ENCODE measurements around the gene ANKUB1. TPM values are rescaled to one million over a fixed set of nuclear protein-coding genes. Genes with fewer than 3 reads are reported as not detected.

Gene ANKUB1
- total and polyA plus RNA-seq, 4 donors, result 0.19 TPM; not detected in 3

DNA sequence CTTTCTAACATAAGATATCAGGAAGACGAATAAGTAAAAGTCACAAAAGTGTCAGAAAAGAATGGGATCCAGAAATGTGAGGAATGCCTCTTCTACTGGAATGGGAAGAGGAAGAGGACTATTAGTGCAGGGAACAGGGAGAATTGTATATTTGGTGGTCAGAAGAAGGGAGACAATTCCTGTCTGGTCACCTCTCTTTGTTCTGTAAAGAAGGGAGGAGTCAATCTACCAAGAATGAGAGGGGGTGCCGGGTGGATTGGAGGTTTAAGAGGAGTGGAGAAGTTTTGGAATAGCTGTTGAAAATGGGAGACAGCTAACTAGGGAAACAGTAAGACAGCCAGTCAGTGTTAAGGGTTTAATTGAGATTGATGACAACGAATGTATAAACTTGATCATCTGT lies 60.1 kb downstream of the ANKUB1 start:
- Histone ChIP-seq H3K27ac (ENCODE audit: low read depth in 1 of 2, low read length in 2 of 2) (no peak overlapping the region), H3K4me3 (ENCODE audit: low read depth in 1 of 3, low read length in 3 of 3) (no peak overlapping the region), H3K4me1 (ENCODE audit: control insufficient read depth in 4 of 4, insufficient read depth in 4 of 4, low read length in 3 of 4) (no peaks in the 10 kb centered on the region), H3K36me3 (ENCODE audit: control insufficient read depth in 4 of 4, insufficient read depth in 3 of 4, low read depth in 1 of 4, low read length in 3 of 4) (no peaks in the 10 kb centered on the region), H3K9me3 (ENCODE audit: control insufficient read depth in 4 of 4, low read length in 3 of 4) (no peaks in the 10 kb centered on the region), H3K27me3 (ENCODE audit: control insufficient read depth in 4 of 4, insufficient read depth in 4 of 4, low read length in 3 of 4) (no peaks in the 10 kb centered on the region), H3K9ac (ENCODE audit: low read depth in 1 of 2, low read length in 2 of 2) (no peak overlapping the region)
- no peak for DNase-seq (ENCODE audit: low spot score)
- no peak for TF ChIP-seq RXRA (IDR thresholded peaks at IDR 0.05)
- TF ChIP-seq GABPA (IDR thresholded peaks at IDR 0.05 in 1 of 2, conservative IDR thresholded peaks at IDR 0.05 in 1 of 2), result no peak
- WGBS, result 90% methylated on average over 3 of the region's 3 CpGs

DNA sequence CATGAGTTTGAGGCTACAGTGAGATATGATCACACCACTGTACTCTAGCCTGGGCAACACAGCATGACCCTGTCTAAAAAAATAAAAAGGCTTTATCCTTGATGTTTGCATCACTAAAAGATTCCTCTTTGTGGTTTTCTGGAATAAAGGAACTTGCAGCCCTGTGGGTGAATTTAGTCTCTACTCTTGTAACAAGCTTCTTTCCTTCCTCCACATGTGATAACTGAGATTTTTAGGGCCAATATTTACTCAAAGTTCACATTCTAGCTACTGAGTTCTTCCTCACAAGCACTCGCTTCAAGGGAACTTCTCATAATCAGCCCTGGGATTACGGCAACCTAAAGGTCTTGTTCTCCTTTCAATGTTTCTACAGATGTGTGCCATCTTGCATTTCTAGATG lies 64.7 kb downstream of the ANKUB1 start:
- no peak overlapping the region for H3K4me3 ChIP-seq (ENCODE audit: low read depth in 1 of 3, low read length in 3 of 3)
- no peak for DNase-seq (ENCODE audit: low spot score)
- H3K27ac ChIP-seq (ENCODE audit: low read depth in 1 of 2, low read length in 2 of 2), result no peak overlapping the region
- no peak overlapping the region for H3K9ac ChIP-seq (ENCODE audit: low read depth in 1 of 2, low read length in 2 of 2)
- 85% methylated on average over 2 of the region's 2 CpGs for WGBS
- H3K9me3 ChIP-seq (ENCODE audit: control insufficient read depth in 4 of 4, low read length in 3 of 4), result no peaks in the 10 kb centered on the region
- no peaks in the 10 kb centered on the region for H3K27me3 ChIP-seq (ENCODE audit: control insufficient read depth in 4 of 4, insufficient read depth in 4 of 4, low read length in 3 of 4)
- H3K36me3 ChIP-seq (ENCODE audit: control insufficient read depth in 4 of 4, insufficient read depth in 3 of 4, low read depth in 1 of 4, low read length in 3 of 4), result no peaks in the 10 kb centered on the region
- H3K4me1 ChIP-seq (ENCODE audit: control insufficient read depth in 4 of 4, insufficient read depth in 4 of 4, low read length in 3 of 4), result no peaks in the 10 kb centered on the region
- TF ChIP-seq, protein P1, sequence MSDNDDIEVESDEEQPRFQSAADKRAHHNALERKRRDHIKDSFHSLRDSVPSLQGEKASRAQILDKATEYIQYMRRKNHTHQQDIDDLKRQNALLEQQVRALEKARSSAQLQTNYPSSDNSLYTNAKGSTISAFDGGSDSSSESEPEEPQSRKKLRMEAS (IDR thresholded peaks at IDR 0.05), result no peak
- TF ChIP-seq TAF1 (conservative IDR thresholded peaks at IDR 0.05), result no peak
- no peak for TF ChIP-seq NR2F2 (IDR thresholded peaks at IDR 0.05)
- TF ChIP-seq, protein P2, sequence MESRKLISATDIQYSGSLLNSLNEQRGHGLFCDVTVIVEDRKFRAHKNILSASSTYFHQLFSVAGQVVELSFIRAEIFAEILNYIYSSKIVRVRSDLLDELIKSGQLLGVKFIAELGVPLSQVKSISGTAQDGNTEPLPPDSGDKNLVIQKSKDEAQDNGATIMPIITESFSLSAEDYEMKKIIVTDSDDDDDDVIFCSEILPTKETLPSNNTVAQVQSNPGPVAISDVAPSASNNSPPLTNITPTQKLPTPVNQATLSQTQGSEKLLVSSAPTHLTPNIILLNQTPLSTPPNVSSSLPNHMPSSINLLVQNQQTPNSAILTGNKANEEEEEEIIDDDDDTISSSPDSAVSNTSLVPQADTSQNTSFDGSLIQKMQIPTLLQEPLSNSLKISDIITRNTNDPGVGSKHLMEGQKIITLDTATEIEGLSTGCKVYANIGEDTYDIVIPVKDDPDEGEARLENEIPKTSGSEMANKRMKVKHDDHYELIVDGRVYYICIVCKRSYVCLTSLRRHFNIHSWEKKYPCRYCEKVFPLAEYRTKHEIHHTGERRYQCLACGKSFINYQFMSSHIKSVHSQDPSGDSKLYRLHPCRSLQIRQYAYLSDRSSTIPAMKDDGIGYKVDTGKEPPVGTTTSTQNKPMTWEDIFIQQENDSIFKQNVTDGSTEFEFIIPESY (IDR thresholded peaks at IDR 0.05), result no peak
- no peak for TF ChIP-seq HNF4A (conservative IDR thresholded peaks at IDR 0.05)
- no peak for TF ChIP-seq HNF4G (IDR thresholded peaks at IDR 0.05)
- no peak for TF ChIP-seq FOXA2 (IDR thresholded peaks at IDR 0.05)
- no peak for TF ChIP-seq JUND (IDR thresholded peaks at IDR 0.05)
- TF ChIP-seq YY1 (IDR thresholded peaks at IDR 0.05), result no peak
- no peak for TF ChIP-seq EGR1 (IDR thresholded peaks at IDR 0.05; ENCODE audit: low read depth in 2 of 2)
- TF ChIP-seq, protein P3, sequence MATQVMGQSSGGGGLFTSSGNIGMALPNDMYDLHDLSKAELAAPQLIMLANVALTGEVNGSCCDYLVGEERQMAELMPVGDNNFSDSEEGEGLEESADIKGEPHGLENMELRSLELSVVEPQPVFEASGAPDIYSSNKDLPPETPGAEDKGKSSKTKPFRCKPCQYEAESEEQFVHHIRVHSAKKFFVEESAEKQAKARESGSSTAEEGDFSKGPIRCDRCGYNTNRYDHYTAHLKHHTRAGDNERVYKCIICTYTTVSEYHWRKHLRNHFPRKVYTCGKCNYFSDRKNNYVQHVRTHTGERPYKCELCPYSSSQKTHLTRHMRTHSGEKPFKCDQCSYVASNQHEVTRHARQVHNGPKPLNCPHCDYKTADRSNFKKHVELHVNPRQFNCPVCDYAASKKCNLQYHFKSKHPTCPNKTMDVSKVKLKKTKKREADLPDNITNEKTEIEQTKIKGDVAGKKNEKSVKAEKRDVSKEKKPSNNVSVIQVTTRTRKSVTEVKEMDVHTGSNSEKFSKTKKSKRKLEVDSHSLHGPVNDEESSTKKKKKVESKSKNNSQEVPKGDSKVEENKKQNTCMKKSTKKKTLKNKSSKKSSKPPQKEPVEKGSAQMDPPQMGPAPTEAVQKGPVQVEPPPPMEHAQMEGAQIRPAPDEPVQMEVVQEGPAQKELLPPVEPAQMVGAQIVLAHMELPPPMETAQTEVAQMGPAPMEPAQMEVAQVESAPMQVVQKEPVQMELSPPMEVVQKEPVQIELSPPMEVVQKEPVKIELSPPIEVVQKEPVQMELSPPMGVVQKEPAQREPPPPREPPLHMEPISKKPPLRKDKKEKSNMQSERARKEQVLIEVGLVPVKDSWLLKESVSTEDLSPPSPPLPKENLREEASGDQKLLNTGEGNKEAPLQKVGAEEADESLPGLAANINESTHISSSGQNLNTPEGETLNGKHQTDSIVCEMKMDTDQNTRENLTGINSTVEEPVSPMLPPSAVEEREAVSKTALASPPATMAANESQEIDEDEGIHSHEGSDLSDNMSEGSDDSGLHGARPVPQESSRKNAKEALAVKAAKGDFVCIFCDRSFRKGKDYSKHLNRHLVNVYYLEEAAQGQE (IDR thresholded peaks at IDR 0.05), result no peak
- TF ChIP-seq RAD21 (IDR thresholded peaks at IDR 0.05), result no peak

Measured in liver (tissue), 9 donors.